Astrocyte (in vitro differentiated cells and primary cell): ENCODE measurements around the gene ADGRL1. TPM values are rescaled to one million over a fixed set of nuclear protein-coding genes. Genes with fewer than 3 reads are reported as not detected.

Experiments used
- DNase-seq: peaks from one replicate; pipeline ENCODE4 v3.0.0-alpha.2; 2010; ENCODE audit warnings: low read depth
- FAIRE-seq: peaks from 2 replicates; lab custom pipeline; 2011; peaks lifted over from hg19 to GRCh38; lab: Jason Lieb, UNC
- H2AFZ ChIP-seq: 2 replicates; pipeline ENCODE4 v1.6.0; 2012; ENCODE audit warnings: low read depth, low read length, inconsistent platforms
- H3K27ac ChIP-seq: 2 replicates; pipeline ENCODE4 v1.5.1; 2011; ENCODE audit warnings: low read depth, low read length, inconsistent platforms
- H3K27me3 ChIP-seq: 2 replicates; pipeline ENCODE4 v1.6.0; 2011; ENCODE audit warnings: low read length, inconsistent platforms; ENCODE audit not compliant: insufficient read depth
- H3K36me3 ChIP-seq: 2 replicates; pipeline ENCODE4 v1.5.1; 2011; ENCODE audit warnings: low read length, inconsistent platforms; ENCODE audit not compliant: insufficient read depth
- H3K4me1 ChIP-seq: 2 replicates; pipeline ENCODE4 v1.5.1; 2011; ENCODE audit warnings: low read length, inconsistent platforms; ENCODE audit not compliant: insufficient read depth
- H3K4me2 ChIP-seq: 2 replicates; pipeline ENCODE4 v1.6.0; 2012; ENCODE audit warnings: low read length, inconsistent platforms
- H3K4me3 ChIP-seq: 2 replicates; pipeline ENCODE4 v1.5.1; 2011; ENCODE audit warnings: low read depth, mild to moderate bottlenecking, low read length, inconsistent platforms; ENCODE audit not compliant: insufficient read depth
- H3K79me2 ChIP-seq: 2 replicates; pipeline ENCODE4 v1.6.0; 2012; ENCODE audit warnings: mild to moderate bottlenecking, low read length, inconsistent platforms; ENCODE audit not compliant: insufficient read depth
- H3K9ac ChIP-seq: 2 replicates; pipeline ENCODE4 v1.6.0; 2012; ENCODE audit warnings: mild to moderate bottlenecking, low read length, inconsistent platforms
- H3K9me3 ChIP-seq: 2 replicates; pipeline ENCODE4 v1.5.1; 2012; ENCODE audit warnings: low read depth, mild to moderate bottlenecking, low read length, inconsistent platforms; ENCODE audit not compliant: insufficient read depth
- H4K20me1 ChIP-seq: 2 replicates; pipeline ENCODE4 v1.6.0; 2012; ENCODE audit warnings: low read length, inconsistent platforms; ENCODE audit not compliant: insufficient read depth
- H3K27ac Mint-ChIP-seq: one replicate; pipeline ENCODE4 v1.8.0; 2021; ENCODE audit warnings: mild to moderate bottlenecking, mixed read lengths; ENCODE audit not compliant: unreplicated experiment
- H3K27me3 Mint-ChIP-seq: one replicate; pipeline ENCODE4 v1.8.0; 2021; ENCODE audit warnings: low read depth, mixed read lengths; ENCODE audit not compliant: unreplicated experiment
- H3K36me3 Mint-ChIP-seq: one replicate; pipeline ENCODE4 v1.8.0; 2021; ENCODE audit warnings: low read depth, mixed read lengths; ENCODE audit not compliant: unreplicated experiment
- H3K4me1 Mint-ChIP-seq: one replicate; pipeline ENCODE4 v1.8.0; 2021; ENCODE audit warnings: low read depth, mixed read lengths; ENCODE audit not compliant: unreplicated experiment
- H3K4me3 Mint-ChIP-seq: one replicate; pipeline ENCODE4 v1.8.0; 2021; ENCODE audit warnings: mild to moderate bottlenecking, moderate library complexity, mixed read lengths; ENCODE audit not compliant: unreplicated experiment
- H3K9me3 Mint-ChIP-seq: one replicate; pipeline ENCODE4 v1.8.0; 2021; ENCODE audit warnings: mild to moderate bottlenecking, mixed read lengths; ENCODE audit not compliant: unreplicated experiment
- CTCF ChIP-seq: IDR thresholded peaks from 2 replicates; pipeline ENCODE4 v1.5.1; 2011; ENCODE audit warnings: low read depth, mild to moderate bottlenecking, inconsistent platforms, low read length, moderate library complexity; ENCODE audit not compliant: insufficient read depth
- EZH2 ChIP-seq: IDR thresholded peaks from 2 replicates; pipeline ENCODE4 v1.6.1; 2012; ENCODE audit warnings: mild to moderate bottlenecking, low read length, inconsistent platforms; ENCODE audit not compliant: insufficient read depth
- total RNA-seq: library from RNA; stranded (reverse); gene quantifications from 2 replicates; pipeline ENCODE4 v1.2.1, GENCODE V29; 2021

Gene ADGRL1
- total RNA-seq, 1 donor from 2014 or later, result 40.9 TPM

DNA sequence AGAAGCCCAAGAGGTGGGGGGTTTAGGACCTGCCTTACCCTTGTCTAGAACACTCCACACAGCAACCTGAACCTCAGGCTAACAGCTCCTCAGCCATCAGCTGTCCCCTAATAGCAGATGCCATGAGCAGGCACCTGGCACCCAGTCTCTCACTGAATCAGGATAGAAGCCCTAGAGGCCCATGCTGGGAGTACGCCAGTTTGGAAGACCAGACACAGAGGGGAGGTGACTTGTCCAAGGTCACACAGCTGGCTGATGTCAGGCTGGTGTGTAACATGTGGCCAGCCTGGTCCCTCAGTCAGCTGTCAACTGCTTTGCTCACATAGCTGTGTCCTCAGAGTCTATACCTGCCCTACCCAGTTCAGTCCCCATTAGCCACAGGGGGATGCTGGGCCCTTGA lies 102.7 kb downstream of the ADGRL1 start:
- peaks cover 8% of the 10 kb centered on the region for H3K79me2 ChIP-seq

GRCh38 chr19:14102756-14103155 lies 103.2 kb downstream of the ADGRL1 start:
- H2AFZ ChIP-seq, result no peak overlapping the region
- H3K36me3 ChIP-seq, result peaks cover 10% of the 10 kb centered on the region
- peaks cover 4% of the 10 kb centered on the region for H3K79me2 ChIP-seq
- H4K20me1 ChIP-seq, result peaks cover 4% of the 10 kb centered on the region
- H3K36me3 Mint-ChIP-seq, result peaks cover 17% of the 10 kb centered on the region
- H3K27ac ChIP-seq, result no peak overlapping the region
- H3K9ac ChIP-seq, result no peak overlapping the region
- no peak overlapping the region for H3K4me3 Mint-ChIP-seq
- H3K4me1 Mint-ChIP-seq, result no peaks in the 10 kb centered on the region
- H3K4me2 ChIP-seq, result no peak overlapping the region
- FAIRE-seq, result no peak
- H3K4me3 ChIP-seq, result no peak overlapping the region
- no peaks in the 10 kb centered on the region for H3K27me3 ChIP-seq
- H3K9me3 Mint-ChIP-seq, result no peaks in the 10 kb centered on the region
- DNase-seq, result no peak
- no peaks in the 10 kb centered on the region for H3K9me3 ChIP-seq
- H3K4me1 ChIP-seq, result no peaks in the 10 kb centered on the region
- H3K27me3 Mint-ChIP-seq, result no peaks in the 10 kb centered on the region
- TF ChIP-seq CTCF (no peak), EZH2 (no peak)
- H3K27ac Mint-ChIP-seq, result no peak overlapping the region

More for the DNA sequence above, 102.7 kb downstream of the ADGRL1 start:
- peaks cover 10% of the 10 kb centered on the region for H3K36me3 ChIP-seq
- H3K36me3 Mint-ChIP-seq, result peaks cover 21% of the 10 kb centered on the region
- TF ChIP-seq CTCF (no peak), EZH2 (no peak)
- H3K27ac Mint-ChIP-seq, result no peak overlapping the region
- DNase-seq (no peak), FAIRE-seq (no peak)
- H4K20me1 ChIP-seq, result peaks cover 8% of the 10 kb centered on the region
- no peak overlapping the region for H3K9ac ChIP-seq
- no peaks in the 10 kb centered on the region for H3K27me3 Mint-ChIP-seq
- no peaks in the 10 kb centered on the region for H3K9me3 ChIP-seq
- no peaks in the 10 kb centered on the region for H3K27me3 ChIP-seq
- H3K9me3 Mint-ChIP-seq, result no peaks in the 10 kb centered on the region
- H3K4me3 ChIP-seq, result no peak overlapping the region
- no peak overlapping the region for H2AFZ ChIP-seq
- no peak overlapping the region for H3K4me3 Mint-ChIP-seq
- H3K4me1 ChIP-seq, result peaks cover 4% of the 10 kb centered on the region
- no peak overlapping the region for H3K27ac ChIP-seq
- H3K4me2 ChIP-seq, result no peak overlapping the region
- H3K4me1 Mint-ChIP-seq, result no peaks in the 10 kb centered on the region

DNA sequence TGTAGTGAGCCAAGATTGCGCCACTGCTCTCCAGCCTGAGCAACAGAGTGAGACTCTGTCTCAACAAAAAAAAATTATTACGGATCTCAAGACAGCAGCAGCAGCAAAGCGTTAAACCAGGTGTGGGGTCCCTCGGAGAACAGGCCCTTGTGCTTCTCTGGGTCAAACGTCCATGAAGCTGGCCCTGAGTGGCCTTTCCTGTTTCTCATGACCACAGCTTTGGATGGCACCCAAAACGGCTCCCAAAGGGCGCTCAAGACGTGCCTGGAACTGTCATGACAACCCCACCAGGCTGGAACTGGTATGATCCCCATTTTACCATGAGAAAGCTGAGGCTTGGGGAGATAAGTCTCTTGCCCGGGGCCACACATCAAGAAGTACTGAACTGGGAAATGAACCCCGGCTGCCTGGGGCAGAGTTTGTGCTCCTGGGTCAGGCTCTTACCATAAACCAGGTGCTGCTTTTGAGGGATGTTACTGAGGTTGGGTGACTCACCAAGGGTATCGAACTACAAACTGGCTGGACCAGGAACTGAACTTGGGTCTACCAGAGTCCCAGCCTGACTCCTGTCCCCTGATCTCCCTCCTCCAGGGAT lies 103.8 kb downstream of the ADGRL1 start:
- Mint-ChIP-seq H3K27me3 (no peaks in the 10 kb centered on the region), H3K4me1 (no peaks in the 10 kb centered on the region)
- FAIRE-seq, result no peak

More for the DNA sequence above, 103.8 kb downstream of the ADGRL1 start:
- TF ChIP-seq CTCF, result no peak
- TF ChIP-seq EZH2, result no peak
- no peaks in the 10 kb centered on the region for H4K20me1 ChIP-seq
- no peak overlapping the region for H3K9ac ChIP-seq
- H2AFZ ChIP-seq, result no peak overlapping the region
- H3K9me3 ChIP-seq, result no peaks in the 10 kb centered on the region
- H3K27ac ChIP-seq, result no peak overlapping the region
- H3K4me2 ChIP-seq, result no peak overlapping the region
- H3K4me3 Mint-ChIP-seq, result no peak overlapping the region
- no peaks in the 10 kb centered on the region for H3K9me3 Mint-ChIP-seq
- H3K4me1 ChIP-seq, result no peaks in the 10 kb centered on the region
- peaks cover 10% of the 10 kb centered on the region for H3K36me3 ChIP-seq
- no peak for DNase-seq
- no peak overlapping the region for H3K27ac Mint-ChIP-seq
- no peak overlapping the region for H3K4me3 ChIP-seq
- H3K36me3 Mint-ChIP-seq, result peaks cover 18% of the 10 kb centered on the region
- no peaks in the 10 kb centered on the region for H3K79me2 ChIP-seq
- H3K27me3 ChIP-seq, result no peaks in the 10 kb centered on the region
